Skin of body (tissue), 2 donors: ENCODE data around the gene KRT74. TPM values are rescaled to one million over a fixed set of nuclear protein-coding genes. Genes with fewer than 3 reads are reported as not detected.

ENCODE experiments used
- DNase-seq: peaks from one replicate; lab custom pipeline; 2025; lab: John Stamatoyannopoulos, UW
- total RNA-seq: library from RNA; depleted of rRNA; stranded (reverse); fragments of >200 nt; gene quantifications from one replicate; pipeline ENCODE4 v1.2.3, GENCODE V29; 2014

The KRT74 gene
- total RNA-seq: 133 TPM

- DNase-seq: no peak
These were observed at the start of gene KRT74 for GRCh38 chr12:52573743-52574142. Gene KRT74 (minus strand): TSS chr12:52573843. CDS start chr12:52573777, 66 bp downstream.

DNA sequence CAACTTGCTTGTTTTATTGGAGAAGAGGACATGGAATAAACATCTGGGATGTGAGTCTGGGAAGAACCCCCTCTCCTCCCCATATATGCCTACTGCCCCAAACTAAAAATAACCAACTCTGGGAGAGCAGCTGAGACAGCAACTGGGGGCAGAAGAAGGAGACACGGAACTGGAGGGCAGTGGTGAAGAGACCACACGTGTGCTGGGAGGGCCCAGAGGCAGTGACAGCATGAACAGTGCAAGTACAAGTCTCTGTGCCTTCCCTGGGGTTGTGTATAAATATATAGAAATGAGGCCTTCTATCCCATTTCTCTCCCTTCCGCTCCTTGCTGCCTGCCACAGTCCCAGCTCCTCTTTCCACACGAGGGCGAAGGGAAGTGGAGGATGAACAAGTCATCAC, 48.7 kb upstream of the KRT74 start:
- no peak for DNase-seq

DNA sequence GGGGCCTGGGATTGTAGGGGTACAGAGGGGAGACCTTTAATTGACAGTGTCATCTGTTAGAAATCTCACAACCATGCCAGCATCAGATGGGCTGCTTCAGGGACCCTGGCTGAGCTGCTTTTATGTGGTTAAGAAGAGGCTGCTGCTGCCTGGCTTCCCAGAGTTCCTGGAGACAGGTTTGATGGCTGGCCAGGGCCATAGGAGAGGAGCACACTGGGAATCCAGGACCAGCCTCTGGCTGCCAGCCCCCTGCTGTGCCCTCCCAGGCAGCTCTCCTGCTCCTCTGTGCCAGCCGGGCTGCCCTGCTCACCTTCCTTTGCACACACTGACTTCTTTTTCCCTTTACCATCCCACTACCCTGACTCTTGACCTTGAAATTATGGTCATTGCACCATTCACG, 45.2 kb upstream of the KRT74 start:
- DNase-seq: no peak

DNA sequence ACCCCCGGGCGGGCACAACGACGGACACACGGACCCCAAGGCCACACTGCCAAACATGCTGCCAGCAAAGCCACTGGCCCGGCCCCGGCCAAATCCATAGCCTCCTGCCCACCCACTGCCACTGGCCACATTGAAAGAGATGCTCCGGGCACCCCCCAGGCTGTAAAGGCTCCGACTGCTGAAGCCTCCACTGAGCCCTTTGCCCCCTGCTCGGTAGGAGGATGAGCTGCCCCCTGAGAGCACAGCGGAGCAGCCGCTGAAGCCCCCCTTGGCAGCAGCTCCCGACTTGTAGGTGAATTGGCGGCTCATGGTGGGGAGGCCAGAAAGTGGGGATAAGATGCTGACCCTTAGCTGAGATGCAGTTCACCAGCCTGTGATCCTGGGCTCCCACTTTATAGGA, 44.6 kb upstream of the KRT74 start, which contains the start of gene KRT73:
Gene KRT73, minus strand, starts transcription at position 344 of the 400 bp plus-strand sequence. Its CDS starts 35 bp downstream, at position 309.
- no peak for DNase-seq

DNA sequence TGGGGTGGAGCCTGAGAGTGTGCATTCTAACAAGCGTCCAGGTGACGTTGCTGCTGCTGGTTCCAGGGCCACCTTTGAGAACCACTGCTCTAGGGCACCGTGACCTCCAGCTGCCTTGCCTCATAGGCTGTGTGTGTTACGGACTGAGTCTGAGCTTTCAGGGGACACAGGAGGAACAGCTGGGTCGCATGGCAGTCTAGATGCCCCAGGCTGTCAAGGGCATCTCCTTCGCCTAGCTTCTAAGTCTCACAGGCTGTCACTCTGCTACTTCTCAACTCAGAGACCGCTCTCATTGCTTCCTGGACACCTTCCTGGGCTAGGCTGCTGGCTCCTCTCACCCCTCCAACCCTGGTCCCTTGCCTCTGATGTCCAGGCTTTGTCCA, 43.8 kb upstream of the KRT74 start:
- DNase-seq: no peak

DNA sequence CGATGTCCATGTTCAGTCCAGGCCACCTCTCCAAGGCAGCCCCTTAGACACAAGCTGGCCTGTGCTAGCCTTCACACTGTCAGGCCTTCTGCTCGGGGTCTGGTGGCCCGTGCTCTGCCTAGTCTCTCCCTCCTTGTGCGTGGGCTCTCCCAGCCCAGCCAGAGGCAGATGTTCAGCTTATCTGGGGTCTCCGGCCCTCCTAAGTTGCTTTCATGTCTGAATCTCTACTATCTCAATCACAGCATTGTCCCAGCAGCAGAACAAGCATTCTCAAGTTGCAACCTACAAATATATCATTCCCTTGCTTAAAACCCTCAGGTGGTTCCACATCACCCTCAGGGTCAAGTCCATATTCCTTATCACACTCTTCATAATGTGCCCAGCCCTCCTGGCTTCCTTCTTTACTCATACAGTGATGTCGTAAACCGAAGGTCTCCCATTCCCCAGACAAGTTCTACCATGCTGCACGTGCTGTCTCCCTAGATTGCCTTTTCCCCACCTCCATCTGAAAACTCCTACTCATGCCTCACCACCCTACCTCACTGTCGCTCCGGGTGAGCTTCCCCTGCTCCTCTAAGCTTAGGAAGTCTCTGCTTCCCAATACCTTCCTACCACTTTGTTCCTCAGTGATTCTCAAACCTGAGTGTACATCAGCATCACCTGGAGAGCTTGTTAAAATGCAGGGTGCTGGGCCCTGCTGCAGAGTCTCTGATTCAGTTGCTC, 43.2 kb upstream of the KRT74 start:
- no peak for DNase-seq

DNA sequence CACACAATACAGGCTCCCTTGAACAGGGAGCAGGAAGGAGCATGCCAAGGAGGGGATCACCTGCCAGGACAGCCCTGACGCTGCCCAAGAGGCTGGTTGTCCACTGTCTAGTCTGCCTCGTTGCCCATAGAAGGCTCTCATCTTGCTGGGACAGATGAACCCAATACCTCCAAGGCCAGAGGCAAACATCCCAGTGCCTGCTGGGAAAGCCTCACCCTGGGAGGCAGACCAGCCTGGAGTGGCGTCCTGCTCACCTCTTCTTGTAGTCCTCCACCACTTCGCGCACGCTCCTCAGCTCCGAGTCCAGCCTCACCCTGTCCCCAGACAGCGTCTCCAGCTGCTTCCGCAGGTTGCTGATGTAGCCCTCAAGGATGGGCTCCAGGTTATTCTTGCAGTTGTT, 42.3 kb upstream of the KRT74 start:
- DNase-seq: no peak

DNA sequence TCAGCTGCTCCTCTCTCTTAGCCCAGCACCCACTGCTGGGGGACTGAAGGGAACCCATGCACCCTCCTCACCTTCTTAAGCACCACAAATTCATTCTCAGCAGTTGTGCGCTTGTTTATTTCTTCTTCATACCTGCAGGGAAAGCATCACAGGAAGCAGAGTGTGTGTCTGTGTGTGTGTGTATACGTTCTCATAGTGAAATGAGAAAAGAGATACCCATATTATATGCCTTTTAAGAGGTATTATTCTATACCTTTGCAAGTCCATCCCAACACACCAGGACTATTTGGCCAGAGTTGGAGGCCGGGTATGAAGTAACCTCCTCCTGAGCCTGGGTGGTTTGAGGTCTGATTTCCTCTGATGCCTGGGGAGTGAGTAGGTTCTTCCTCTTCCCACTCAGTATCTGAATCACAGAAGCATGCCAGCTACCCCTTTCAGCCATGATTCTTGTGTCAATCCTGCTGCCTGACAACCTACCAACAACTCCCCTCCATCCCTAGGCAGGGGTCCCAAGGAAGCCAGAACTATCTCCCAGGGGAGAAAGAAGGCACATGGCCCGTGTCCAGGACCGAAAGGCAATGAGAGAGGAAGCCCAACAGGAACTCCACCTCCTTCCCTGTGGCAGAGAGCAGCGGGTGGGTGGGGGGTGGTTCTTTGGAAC, 41.7 kb upstream of the KRT74 start:
- DNase-seq: no peak

DNA sequence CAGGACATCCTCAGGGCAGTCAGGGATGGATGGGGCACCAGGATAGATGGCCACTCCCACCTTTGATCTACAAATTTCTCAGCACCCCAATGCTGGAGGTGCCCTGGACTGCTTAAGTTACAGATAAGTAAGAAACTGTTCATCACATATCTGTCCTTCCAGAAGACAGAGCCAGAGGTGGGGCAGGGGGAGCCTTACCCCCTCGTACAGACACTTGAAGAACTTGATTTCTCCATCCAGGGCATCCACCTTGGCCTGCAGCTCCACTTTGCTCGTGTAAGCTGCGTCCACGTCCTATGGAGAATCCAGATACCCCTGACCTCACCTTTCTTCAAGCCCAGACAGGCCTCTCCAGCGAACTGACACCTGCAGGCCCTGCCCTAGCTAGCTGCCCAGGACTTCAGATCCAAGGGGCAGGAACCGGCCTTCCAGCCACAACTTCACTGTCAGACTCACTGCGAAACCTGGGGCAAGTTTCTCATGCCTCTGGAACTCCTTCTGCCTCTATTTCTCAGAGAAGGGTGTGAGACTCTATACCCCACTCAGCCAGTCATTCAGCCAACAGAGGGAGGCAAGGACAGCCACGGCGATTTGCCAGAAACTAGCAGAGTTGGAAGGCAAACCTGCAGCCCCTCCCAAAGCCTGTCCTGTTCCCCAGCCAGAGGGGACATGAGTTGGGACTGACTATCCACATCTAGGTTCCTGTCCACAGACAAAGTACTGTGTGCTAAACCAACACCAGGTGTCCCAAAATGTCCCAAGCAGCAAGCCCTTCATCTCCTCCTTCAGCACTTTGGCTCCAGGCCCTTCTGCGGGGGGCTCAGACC, 41.0 kb upstream of the KRT74 start:
- DNase-seq: no peak

GRCh38 chr12:52613384-52614030, 39.9 kb upstream of the KRT74 start:
- no peak for DNase-seq

- no peak for DNase-seq
These were observed 39.1 kb upstream of the KRT74 start for GRCh38 chr12:52612431-52613383.

- no peak for DNase-seq
These were observed 37.4 kb upstream of the KRT74 start for GRCh38 chr12:52611080-52611468.

DNA sequence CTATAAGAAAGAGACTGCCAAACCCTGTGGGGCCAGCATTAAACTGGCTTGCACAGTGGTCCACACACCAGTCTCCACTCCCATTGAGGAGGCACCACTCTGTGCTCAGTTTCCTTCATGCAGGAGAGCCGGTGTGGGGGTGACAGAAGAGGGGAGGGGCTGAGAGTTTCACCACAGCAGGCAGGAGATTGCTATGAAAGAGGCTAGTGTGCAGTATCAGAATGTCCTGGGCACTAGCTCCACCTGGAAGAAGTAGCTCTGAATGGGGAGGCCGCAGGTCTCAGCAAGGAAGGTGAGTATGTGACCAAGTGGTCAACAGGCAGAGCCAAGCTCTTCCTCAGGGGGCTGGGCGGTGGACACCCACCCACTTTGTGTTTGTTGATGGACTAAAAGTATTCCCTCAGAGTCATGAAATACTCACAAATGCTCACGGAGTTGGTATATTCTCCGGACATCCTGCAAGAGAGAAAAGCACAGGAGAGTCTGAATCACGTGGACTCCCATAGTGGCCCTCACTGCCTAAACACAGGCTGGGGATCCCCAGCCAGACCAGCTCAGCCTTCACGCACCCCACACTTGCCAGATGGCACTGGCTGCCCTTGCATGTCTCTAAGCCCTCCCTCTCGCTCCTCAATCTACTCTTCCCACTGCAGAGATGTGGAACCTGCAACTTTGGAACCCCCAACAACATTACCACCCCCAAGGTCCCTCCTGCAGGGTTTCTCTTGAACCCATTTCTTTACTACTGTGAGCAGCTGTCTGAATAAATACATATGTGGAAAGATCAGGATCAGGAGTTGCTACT, 35.4 kb upstream of the KRT74 start:
- DNase-seq: no peak

GRCh38 chr12:52608161-52608560, 34.5 kb upstream of the KRT74 start:
- DNase-seq: no peak

DNA sequence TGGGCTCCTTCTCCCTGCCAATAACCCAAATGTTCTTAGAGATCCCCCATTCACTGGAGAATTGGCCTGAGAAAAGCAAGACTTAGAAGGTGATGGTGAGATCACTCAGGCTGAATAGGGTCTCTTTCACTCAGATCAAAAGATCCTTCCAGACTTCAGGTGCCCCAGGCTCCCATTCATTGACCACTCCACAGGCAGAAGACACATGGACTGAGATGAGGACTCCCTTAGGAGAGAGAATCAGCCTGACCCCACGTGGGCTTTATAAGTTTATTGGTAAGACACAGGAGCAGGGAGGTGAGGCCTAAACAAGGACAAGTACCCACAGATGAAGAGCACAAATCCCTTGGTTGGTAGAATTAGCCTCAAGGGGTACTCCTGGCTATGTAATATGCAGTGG, 33.7 kb upstream of the KRT74 start:
- no peak for DNase-seq

GRCh38 chr12:52606581-52607218, 33.1 kb upstream of the KRT74 start:
- no peak for DNase-seq

- DNase-seq: no peak
These were observed 32.5 kb upstream of the KRT74 start for GRCh38 chr12:52606096-52606495.

DNA sequence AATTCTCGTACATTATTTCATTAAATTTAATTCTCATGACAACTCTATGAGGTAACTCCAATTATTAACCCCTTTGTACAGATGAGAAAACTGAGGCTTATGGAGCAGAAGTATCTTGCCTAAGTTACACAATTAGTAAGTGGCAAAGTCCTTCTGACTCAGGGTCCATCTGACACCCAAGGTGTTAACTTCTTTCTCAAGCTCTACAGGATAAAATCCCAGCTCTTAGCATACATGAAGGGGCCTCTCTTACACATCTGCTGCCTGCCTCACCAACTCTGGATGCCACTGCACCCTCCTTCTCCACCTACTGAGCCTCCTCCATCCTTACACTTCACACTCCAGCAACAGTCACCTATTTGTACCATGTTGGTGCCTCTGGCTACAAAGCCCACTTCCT, 31.9 kb upstream of the KRT74 start:
- DNase-seq: no peak

DNA sequence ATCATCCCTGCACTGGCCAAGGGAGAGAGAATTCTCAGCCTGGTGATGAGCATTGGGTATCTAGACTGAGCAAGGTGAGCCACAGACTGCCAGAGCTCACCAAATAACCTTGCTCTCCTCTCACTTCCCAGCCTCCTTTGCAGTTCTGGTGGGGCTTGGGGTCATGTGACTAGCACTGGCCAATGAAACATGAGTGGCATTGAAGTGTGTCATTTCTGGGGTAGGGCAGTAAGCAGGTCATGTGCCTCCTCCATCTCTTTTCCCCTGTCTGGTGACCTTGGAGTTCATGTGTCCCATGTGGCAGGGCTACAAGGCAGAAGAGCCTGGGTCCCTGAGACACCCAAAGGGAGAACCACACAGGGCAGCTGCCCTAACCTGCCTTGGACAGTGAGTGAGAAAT, 31.2 kb upstream of the KRT74 start:
- DNase-seq: no peak
